HL-60/S4 treated with phorbol 12-myristate 13-acetate at 8.2 ng/mL for 4 days and 3 days (cell line): Measurements from ENCODE around the gene PLXND1.
"Not testable (repeated sequence)": the region's sequence is repeated elsewhere in the genome, so short reads cannot be mapped to it uniquely, and the experiment has no call there.

Experiments used
- in situ Hi-C: fragments of 300-500 bp; cut with MboI; formaldehyde crosslinking; loops from 2 replicates; pipeline ENCODE4 v1.15.0; 2022; ENCODE audit warnings: low sequenced_read_pairs

Gene PLXND1

GRCh38 chr3:129530821-129531220 lies 75.7 kb downstream of the PLXND1 start:
- in situ Hi-C loops: no loop called here

DNA sequence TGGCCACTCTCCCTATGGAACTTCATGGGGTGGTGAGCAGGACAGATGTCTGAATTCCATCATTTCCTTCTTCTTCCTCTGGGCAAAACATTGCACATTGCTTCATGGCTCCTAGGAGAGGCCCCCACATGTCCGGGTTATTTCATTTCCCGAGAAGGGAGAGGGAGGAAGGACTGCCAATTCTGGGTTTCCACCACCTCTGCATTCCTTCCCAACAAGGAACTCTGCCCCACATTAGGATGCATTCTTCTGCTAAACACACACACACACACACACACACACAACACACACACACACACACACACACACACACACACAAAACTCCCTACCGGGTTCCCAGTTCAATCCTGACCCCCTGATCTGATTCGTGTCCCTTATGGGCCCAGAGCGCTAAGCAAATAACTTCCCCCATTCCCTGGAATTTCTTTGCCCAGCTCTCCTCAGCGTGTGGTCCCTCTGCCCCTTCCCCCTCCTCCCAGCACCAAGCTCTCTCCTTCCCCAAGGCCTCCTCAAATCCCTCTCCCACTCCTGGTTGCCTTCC lies 76.2 kb downstream of the PLXND1 start:
- in situ Hi-C loops: no loop called here

DNA sequence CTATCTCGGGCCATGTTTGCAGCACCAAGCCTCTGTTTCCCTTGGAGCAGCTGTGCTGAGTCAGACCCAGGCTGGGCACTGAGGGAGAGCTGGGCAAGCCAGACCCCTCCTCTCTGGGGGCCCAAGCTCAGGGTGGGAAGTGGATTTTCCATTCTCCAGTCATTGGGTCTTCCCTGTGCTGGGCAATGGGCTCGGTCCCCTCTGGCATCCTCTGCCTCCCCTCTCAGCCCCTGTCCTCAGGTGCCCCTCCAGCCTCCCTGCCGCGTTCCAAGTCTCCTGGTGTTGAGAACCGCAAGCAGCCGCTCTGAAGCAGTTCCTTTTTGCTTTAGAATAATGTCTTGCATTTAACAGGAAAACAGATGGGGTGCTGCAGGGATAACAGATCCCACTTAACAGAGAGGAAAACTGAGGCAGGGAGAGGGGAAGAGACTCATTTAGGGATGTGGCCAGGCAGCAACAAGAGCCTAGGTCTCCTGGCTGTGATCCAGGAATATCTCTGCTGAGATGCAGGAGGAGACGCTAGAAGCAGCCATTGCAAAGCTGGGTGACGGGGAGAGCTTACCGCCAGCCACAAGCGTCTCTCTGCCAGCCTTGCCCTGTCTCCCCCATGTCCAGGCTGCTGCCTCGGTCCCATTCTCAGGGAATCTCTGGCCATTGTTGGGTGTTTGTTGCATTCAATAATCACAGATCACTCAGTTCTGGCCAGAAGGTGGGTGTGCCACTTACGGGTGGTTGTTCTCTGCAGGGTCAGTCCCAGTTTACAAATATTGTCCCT lies 76.9 kb downstream of the PLXND1 start:
- in situ Hi-C loops: no loop called here

GRCh38 chr3:129528589-129529100 lies 77.8 kb downstream of the PLXND1 start, which contains the start of gene RHO:
TSS of gene RHO (plus strand) at chr3:129528639. CDS start at chr3:129528734, 95 bp downstream.
- in situ Hi-C loops: no loop called here

DNA sequence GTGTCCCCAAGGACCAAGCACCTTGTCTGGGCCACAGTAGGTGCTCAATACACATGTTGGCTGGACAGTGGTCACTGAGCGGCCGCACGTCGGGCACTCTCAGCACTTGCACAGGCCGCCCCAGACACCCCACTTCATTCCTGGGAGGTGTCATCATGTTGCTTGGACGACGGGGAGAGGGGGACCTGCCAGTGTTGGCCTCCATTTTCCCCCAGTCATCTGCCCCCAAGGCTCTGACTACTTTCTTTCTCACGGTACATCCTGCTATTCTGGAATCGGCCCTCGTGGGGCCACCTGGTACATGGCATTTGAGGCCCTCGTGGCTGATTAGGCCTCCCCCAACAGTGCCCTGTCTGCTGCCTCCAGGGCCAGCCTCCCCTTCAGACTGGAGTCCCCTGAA lies 79.2 kb downstream of the PLXND1 start:
- in situ Hi-C loops: no loop called here

DNA sequence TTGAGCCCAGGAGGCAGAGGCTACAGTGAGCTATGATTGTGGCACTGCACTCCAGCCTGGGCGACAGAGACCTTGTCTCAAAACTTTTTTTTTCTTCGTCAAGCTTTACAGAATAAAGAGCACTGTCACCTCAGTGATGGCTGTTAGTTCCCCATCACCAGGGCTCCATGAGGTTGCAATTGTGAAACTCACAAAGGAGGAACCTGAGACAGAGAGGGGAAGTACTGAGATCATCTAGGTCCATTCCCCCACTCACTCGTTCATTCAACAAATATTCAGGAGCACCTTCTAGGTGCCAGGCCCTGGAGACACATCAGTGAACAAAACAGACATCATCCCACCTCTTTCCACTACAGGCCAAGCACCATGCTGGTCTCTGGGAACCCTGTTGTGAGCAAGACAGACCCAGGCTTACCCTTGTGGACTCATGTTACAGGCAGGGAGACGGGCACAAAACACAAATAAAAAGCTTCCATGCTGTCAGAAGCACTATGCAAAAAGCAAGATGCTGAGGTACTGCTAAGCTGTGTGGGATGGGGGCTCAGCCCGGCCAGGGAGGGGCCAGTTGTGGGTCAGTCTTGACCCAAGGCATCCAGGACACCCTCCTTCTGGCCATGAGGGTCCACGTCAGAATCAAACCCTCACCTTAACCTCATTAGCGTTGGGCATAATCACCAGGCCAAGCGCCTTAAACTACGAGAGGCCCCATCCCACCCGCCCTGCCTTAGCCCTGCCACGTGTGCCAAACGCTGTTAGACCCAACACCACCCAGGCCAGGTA lies 80.2 kb downstream of the PLXND1 start:
- in situ Hi-C loops: no loop called here

- in situ Hi-C loops: no loop called here
Measured at GRCh38 chr3:129525341-129525968, 81.0 kb downstream of the PLXND1 start.

DNA sequence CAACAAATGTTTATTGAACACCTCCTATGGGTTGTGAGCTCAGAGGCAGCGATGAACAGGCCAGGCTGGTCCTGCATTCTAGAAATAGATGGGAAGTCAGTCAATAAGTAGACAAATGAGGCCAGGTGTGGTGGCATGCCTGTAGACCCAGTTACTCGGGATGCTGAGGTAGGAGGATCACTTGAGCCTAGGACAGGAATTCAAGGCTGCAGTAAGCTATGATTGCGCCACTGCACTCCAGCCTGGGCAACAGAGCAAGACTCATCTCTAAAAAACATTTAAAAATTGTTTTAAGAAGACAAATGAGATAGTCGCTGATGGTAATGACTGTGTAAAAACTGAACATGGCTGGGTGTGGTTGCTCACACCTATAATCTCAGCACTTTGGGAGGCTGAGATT lies 82.4 kb downstream of the PLXND1 start:
- in situ Hi-C loops: no loop called here

GRCh38 chr3:129522953-129523352 lies 83.5 kb downstream of the PLXND1 start:
- in situ Hi-C loops: no loop called here

GRCh38 chr3:129521611-129522010 lies 84.9 kb downstream of the PLXND1 start:
- in situ Hi-C loops: no loop called here

DNA sequence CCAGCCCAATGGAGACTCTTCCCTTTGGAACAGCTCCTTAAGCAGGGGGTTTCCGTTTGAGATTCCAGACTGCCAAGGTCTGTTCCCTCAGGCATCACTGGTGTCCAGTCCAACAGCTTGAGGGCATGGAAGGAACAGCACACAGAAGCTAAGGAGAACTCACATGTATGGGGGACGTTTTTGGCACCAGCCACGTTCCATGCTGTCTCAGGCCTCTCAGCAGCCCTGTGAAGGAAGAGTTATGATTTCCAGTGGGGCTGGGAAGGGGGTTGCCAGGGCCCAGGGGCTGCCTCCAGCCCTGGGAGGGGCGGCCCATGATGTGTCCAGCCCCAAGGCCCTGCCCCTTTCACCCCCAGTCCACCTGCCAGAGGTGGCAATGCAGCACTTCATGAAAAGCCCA lies 85.5 kb downstream of the PLXND1 start:
- in situ Hi-C loops: no loop called here

DNA sequence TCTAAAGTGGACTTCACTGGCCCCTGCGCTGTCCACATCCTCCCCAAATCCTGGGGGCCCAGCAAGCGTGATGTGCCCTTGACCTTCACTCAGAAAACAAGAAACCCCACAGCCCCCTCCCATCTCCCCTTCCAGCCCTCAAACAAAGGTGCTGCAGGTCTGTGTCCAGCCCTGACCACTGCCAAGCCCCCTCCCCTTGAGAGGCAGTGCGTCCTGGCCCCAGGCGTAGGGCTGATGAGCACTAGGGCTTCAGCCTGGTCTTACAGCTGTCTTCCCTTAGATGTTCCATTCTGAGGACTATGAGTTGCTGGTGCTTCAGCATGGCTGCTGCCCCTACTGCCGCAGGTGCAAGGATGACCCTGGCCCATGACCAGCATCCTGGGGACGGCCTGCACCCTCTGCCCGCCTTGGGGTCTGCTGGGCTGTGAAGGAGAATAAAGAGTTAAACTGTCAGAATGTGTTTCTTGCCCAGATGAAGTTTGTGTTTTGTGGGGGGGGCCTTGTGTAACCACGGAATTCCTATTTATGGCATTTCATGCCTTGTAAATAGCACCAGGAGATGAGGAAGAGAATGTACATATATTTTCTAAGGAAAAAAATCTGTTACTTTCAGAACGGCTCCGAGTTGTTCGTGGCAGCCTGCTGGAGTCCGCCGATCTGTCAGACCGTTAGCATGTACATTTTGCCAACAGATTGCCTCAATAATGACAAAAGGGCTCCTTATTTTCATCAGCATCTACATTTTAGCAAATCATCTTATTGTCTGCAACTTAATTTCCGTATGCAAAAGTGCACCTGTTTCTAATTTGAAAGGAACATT lies 86.4 kb downstream of the PLXND1 start:
- in situ Hi-C loops: no loop called here

DNA sequence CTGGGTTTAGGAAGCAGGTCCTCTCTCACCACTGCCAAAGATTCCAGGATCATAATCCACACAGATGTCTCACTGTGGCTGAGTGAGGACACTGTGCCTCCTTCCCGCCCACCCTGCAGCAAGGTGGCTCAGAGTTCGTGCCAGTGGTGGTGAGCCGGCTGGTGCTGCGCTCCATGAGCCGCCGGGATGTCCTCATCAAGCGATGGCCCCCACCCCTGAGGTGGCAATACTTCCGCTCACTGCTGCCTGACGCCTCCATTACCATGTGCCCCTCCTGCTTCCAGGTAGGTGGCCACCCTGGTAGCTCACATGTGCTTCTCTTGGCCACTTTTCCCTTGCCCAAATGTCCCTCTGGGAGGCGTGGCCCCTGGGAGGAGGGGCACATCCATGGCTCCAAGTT lies 87.0 kb downstream of the PLXND1 start:
- in situ Hi-C loops: no loop called here

- in situ Hi-C loops: no loop called here
Measured at GRCh38 chr3:129518581-129518980, 87.9 kb downstream of the PLXND1 start.

DNA sequence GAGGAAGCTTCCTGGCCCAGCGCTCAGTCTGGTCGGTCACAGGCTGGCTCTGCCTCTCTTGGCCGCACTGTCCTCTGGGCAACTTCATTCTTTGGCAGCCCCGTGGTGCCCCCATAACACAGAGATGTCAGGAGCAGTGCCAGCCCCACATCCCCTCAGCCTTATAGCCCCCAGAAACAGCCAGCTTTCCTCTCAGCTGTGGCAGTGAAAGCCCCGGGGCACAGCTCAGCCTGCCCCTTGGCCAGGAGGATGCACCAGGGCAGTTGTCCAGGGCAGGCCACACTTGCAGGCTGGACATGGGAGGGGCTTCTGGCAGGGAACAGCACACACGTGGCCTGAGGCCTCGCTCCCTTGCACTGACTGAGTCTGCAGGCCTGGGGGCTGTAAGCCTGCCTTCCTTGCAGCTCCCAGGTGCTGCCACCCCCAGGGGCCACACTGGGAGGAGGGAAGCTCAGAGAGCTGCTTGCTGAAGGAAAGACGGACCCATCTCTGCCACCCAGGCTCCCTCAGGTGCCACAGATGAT lies 88.4 kb downstream of the PLXND1 start:
- in situ Hi-C loops: no loop called here

- in situ Hi-C loops: no loop called here
Measured at GRCh38 chr3:129517516-129517915, 89.0 kb downstream of the PLXND1 start.

- in situ Hi-C loops: not testable (repeated sequence)
Measured at GRCh38 chr3:129515821-129516432, 90.5 kb downstream of the PLXND1 start.

GRCh38 chr3:129515108-129515820 lies 91.2 kb downstream of the PLXND1 start:
- in situ Hi-C loops: not testable (repeated sequence)

DNA sequence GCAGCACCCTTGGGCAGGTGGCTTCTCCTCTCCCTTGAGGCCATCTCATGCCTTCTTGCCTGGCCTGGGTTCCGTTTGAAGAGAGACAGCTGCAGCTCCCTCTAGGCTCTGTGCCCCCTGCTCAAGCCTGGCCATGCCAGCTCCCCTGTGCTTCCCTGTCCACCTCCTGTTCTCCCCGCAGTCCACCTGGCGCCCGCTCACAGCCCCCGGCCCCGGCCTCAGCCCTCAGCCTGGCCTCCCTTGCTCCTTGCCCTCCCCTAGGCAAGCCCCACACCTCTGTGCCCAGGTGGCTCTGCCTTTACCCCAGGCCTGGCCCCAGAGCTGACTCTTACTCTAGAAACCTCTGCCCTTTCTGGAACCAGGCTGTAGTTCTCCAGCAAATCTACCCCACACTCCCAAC lies 91.9 kb downstream of the PLXND1 start:
- in situ Hi-C loops: no loop called here
